PC-3 (cell line): ENCODE results near the gene BCAN. TPM values are rescaled to one million over a fixed set of nuclear protein-coding genes. Genes with fewer than 3 reads are reported as not detected.

ENCODE experiments used
- ATAC-seq: fragments of 200-7000 bp; cut with Tn5 transposase; 2 replicates; pipeline ENCODE4 v1.9.1; 2020; ENCODE audit warnings: mild to moderate bottlenecking, moderate library complexity
- BruUV-seq: library from RNA; stranded (reverse); fragments of 400-500 nt; replicated peaks from 2 replicates; lab custom pipeline; 2021; lab: Mats Ljungman, UMichigan
- CTCF ChIA-PET: fragments of 300-600 bp; sonication (Branson Sonifier 250); formaldehyde crosslinking; loops from one replicate; lab custom pipeline; 2022; ENCODE audit warnings: antibody characterized with exemption; lab: Charles Lee
- POLR2A ChIA-PET: fragments of 300-600 bp; sonication (Branson Sonifier 250); formaldehyde crosslinking; loops from one replicate; lab custom pipeline; 2022; ENCODE audit warnings: antibody characterized with exemption; ENCODE audit not compliant: unreplicated experiment; lab: Charles Lee
- DNase-seq: peaks from one replicate; pipeline ENCODE4 v3.0.0-alpha.2; 2015
- H2AFZ ChIP-seq: fragments of 300-600 bp; sonication (generic); 2 replicates; pipeline ENCODE4 v1.6.0; 2016; ENCODE audit warnings: antibody characterized with exemption, low read length
- H3F3A ChIP-seq: fragments of 300-600 bp; sonication (generic); one replicate; pipeline ENCODE4 v1.6.0; 2017; ENCODE audit warnings: antibody characterized with exemption, low read length, control low read depth, mild to moderate bottlenecking; ENCODE audit not compliant: unreplicated experiment
- H3K27ac ChIP-seq: fragments of 300-600 bp; sonication (generic); 2 replicates; pipeline ENCODE4 v1.5.1; 2016; ENCODE audit warnings: mild to moderate bottlenecking, low read length
- H3K27me3 ChIP-seq: fragments of 300-600 bp; sonication (generic); 2 replicates; pipeline ENCODE4 v1.6.1; 2016; ENCODE audit warnings: low read length, mixed read lengths
- H3K36me3 ChIP-seq: fragments of 300-600 bp; sonication (generic); 2 replicates; pipeline ENCODE4 v1.6.1; 2016; ENCODE audit warnings: low read depth, mixed run types, low read length, mixed read lengths
- H3K4me1 ChIP-seq: fragments of 300-600 bp; sonication (generic); 2 replicates; pipeline ENCODE4 v1.5.1; 2016; ENCODE audit warnings: low read length; ENCODE audit not compliant: insufficient read depth
- H3K4me2 ChIP-seq: fragments of 300-600 bp; sonication (generic); 2 replicates; pipeline ENCODE4 v1.6.0; 2016; ENCODE audit warnings: low read length
- H3K4me3 ChIP-seq: fragments of 300-600 bp; sonication (generic); 2 replicates; pipeline ENCODE4 v1.5.1; 2016; ENCODE audit warnings: mild to moderate bottlenecking, low read length, mixed read lengths
- H3K79me2 ChIP-seq: fragments of 300-600 bp; sonication (generic); 2 replicates; pipeline ENCODE4 v1.6.1; 2017; ENCODE audit warnings: low read length, mixed read lengths
- H3K9ac ChIP-seq: fragments of 300-600 bp; sonication (generic); 2 replicates; pipeline ENCODE4 v1.6.0; 2016; ENCODE audit warnings: mild to moderate bottlenecking, low read length
- H3K9me2 ChIP-seq: fragments of 300-600 bp; sonication (generic); replicated peaks from 2 replicates; pipeline ENCODE4 v1.6.1; 2016; ENCODE audit warnings: mixed run types, low read length, mixed read lengths
- H3K9me3 ChIP-seq: fragments of 300-600 bp; sonication (generic); 2 replicates; pipeline ENCODE4 v1.6.1; 2016; ENCODE audit warnings: low read length, mixed read lengths
- H4K20me1 ChIP-seq: fragments of 300-600 bp; sonication (generic); 2 replicates; pipeline ENCODE4 v1.6.1; 2016; ENCODE audit warnings: low read length, mixed read lengths
- CTCF ChIP-seq: fragments of 300-600 bp; sonication (generic); conservative IDR thresholded peaks from 2 replicates; pipeline ENCODE4 v1.5.1; 2017; ENCODE audit warnings: antibody characterized with exemption, low read depth, mild to moderate bottlenecking, low read length
- EZH2 ChIP-seq: fragments of 300-600 bp; sonication (generic); IDR thresholded peaks from one replicate; pipeline ENCODE4 v1.6.1; 2017; ENCODE audit warnings: antibody characterized with exemption, mild to moderate bottlenecking, low read length; ENCODE audit not compliant: unreplicated experiment
- EZH2phosphoT487 ChIP-seq: fragments of 300-600 bp; sonication (generic); IDR thresholded peaks from 2 replicates; pipeline ENCODE4 v1.6.1; 2018; ENCODE audit warnings: mild to moderate bottlenecking, antibody characterized with exemption, low read length, borderline replicate concordance
- intact Hi-C: fragments of 100-400 bp; cut with micrococcal nuclease; formaldehyde crosslinking; loops from 2 replicates; pipeline ENCODE4 v1.9.0; 2023
- total RNA-seq: library from RNA; depleted of rRNA; stranded (reverse); fragments of >200 nt; gene quantifications from 2 replicates; pipeline ENCODE4 v1.2.3, GENCODE V29; 2014

BCAN gene
- total RNA-seq, 1 experiment from 2014 or later, result not detected

- Histone ChIP-seq H3K9me2 (no peaks in the 10 kb centered on the region), H2AFZ (peak overlapping the region; percentile 83), H3K79me2 (peaks cover 17% of the 10 kb centered on the region), H3K4me2 (peak overlapping the region; percentile 98), H3K4me1 (peaks cover 58% of the 10 kb centered on the region), H3K27me3 (no peaks in the 10 kb centered on the region), H3K36me3 (no peaks in the 10 kb centered on the region), H3K27ac (no peak overlapping the region), H3K4me3 (peak overlapping the region; percentile 71), H3K9ac (peak overlapping the region; percentile 63), H3K9me3 (no peaks in the 10 kb centered on the region), H4K20me1 (no peaks in the 10 kb centered on the region), H3F3A (no peaks in the 10 kb centered on the region)
- no TSS peak for BruUV-seq
- intact Hi-C loops, result loop anchor here (1.0 kb wide), 1 partner anchor 17 kb away; no protein-coding TSS in a partner anchor
- POLR2A ChIA-PET, result interaction anchor here (0.5 to 1.0 kb wide), 3 partner anchors 15 to 17 kb away, joined by 3 to 7 read pairs (median 4); no protein-coding TSS in a partner anchor
- TF ChIP-seq CTCF (peak; percentile 99), EZH2 (no peak), EZH2phosphoT487 (no peak)
- DNase-seq (peak; percentile 72), ATAC-seq (peak; percentile 29)
- CTCF ChIA-PET, result interaction anchor here (0.5 to 3.7 kb wide), 8 partner anchors 14 to 51 kb away, joined by 3 to 84 read pairs (median 3); no protein-coding TSS in a partner anchor
These were observed 64.2 kb downstream of the BCAN start for GRCh38 chr1:156705918-156706656.

- ATAC-seq (peak; percentile 1), DNase-seq (peak; percentile 29)
- H3K4me2 ChIP-seq, result peak overlapping the region; percentile 98
- POLR2A ChIA-PET, result interaction anchor here (0.5 to 0.6 kb wide), 3 partner anchors 15 to 34 kb away, joined by 3 to 7 read pairs (median 5); partner anchors contain the start of gene MRPL24
- no peak for TF ChIP-seq CTCF
- TF ChIP-seq EZH2phosphoT487, result no peak
- no peak for TF ChIP-seq EZH2
- no peaks in the 10 kb centered on the region for H4K20me1 ChIP-seq
- no peaks in the 10 kb centered on the region for H3K27me3 ChIP-seq
- peak overlapping the region; percentile 4; the same call in 1 of the 2 replicates for H3K9ac ChIP-seq
- H3K27ac ChIP-seq, result no peak overlapping the region
- H3K79me2 ChIP-seq, result peaks cover 17% of the 10 kb centered on the region
- H3K36me3 ChIP-seq, result no peaks in the 10 kb centered on the region
- peak overlapping the region; percentile 71 for H3K4me3 ChIP-seq
- intact Hi-C loops, result no loop called here
- no peaks in the 10 kb centered on the region for H3K9me2 ChIP-seq
- peak overlapping the region; percentile 83 for H2AFZ ChIP-seq
- peaks cover 58% of the 10 kb centered on the region for H3K4me1 ChIP-seq
- no TSS peak for BruUV-seq
- no peaks in the 10 kb centered on the region for H3K9me3 ChIP-seq
- no peaks in the 10 kb centered on the region for H3F3A ChIP-seq
- CTCF ChIA-PET, result interaction anchor here (1.0 to 3.7 kb wide), 4 partner anchors 17 to 29 kb away, joined by 3 to 84 read pairs (median 5); no protein-coding TSS in a partner anchor
These were observed 64.9 kb downstream of the BCAN start for GRCh38 chr1:156706657-156707416.
